SK-N-SH (cell line): ENCODE measurements around the gene CHCHD2. TPM values are rescaled to one million over a fixed set of nuclear protein-coding genes. Genes with fewer than 3 reads are reported as not detected.

Experiments
- CTCF ChIA-PET: fragments of 300-600, 350-600 bp; formaldehyde crosslinking; extraction: SDS; loops from one replicate; lab custom pipeline; 2021; lab: Yijun Ruan, JAX
- POLR2A ChIA-PET: fragments of 350-600 bp; sonication (Branson Sonifier 250); formaldehyde crosslinking; extraction: SDS; loops from one replicate; lab custom pipeline; 2020; ENCODE audit warnings: antibody characterized with exemption, inconsistent platforms; lab: Yijun Ruan, JAX
- DNase-seq: peaks from one replicate; pipeline ENCODE4 v3.0.0; 2012
- H2AFZ ChIP-seq: fragments of 200-600 bp; sonication (generic); 2 replicates; pipeline ENCODE4 v1.8.1; 2016; ENCODE audit warnings: antibody characterized with exemption, mild to moderate bottlenecking, low read depth
- H3F3A ChIP-seq: fragments of 200-600 bp; sonication (generic); replicated peaks from 2 replicates; pipeline ENCODE3; 2016; ENCODE audit warnings: antibody characterized with exemption, mild to moderate bottlenecking; ENCODE audit not compliant: insufficient read depth
- H3K27ac ChIP-seq, 2 experiments: fragments of 200-500 bp in 1 of 2; fragments of 200-600 bp in 1 of 2; sonication (Bioruptor generic) in 1 of 2; sonication (generic), shearing (Covaris generic) in 1 of 2; 2 replicates each; pipeline versions ENCODE4 v1.5.1 to v1.6.1; 2014 to 2016; ENCODE audit warnings: low read depth in 2 of 2, inconsistent platforms in 1 of 2, low read length in 1 of 2, mild to moderate bottlenecking in 1 of 2, mixed read lengths in 1 of 2
- H3K27me3 ChIP-seq: fragments of 200-600 bp; sonication (generic), shearing (Covaris generic); 2 replicates; pipeline ENCODE4 v1.6.1; 2016; ENCODE audit warnings: mixed run types; ENCODE audit not compliant: insufficient read depth
- H3K36me3 ChIP-seq, 2 experiments: fragments of 200-500 bp in 1 of 2; fragments of 200-600 bp in 1 of 2; sonication (Bioruptor generic) in 1 of 2; sonication (generic) in 1 of 2; replicated peaks in 1 of 2; 2 replicates each; pipeline versions ENCODE3 to v1.5.1; 2014 to 2016; ENCODE audit warnings: low read length in 1 of 2, mild to moderate bottlenecking in 1 of 2; ENCODE audit not compliant: insufficient read depth in 2 of 2, control insufficient read depth in 1 of 2
- H3K4me1 ChIP-seq, 2 experiments: fragments of 200-500 bp in 1 of 2; fragments of 200-600 bp in 1 of 2; sonication (Bioruptor generic) in 1 of 2; sonication (generic), shearing (Covaris generic) in 1 of 2; 2 replicates each; pipeline versions ENCODE4 v1.5.1 to v1.6.1; 2014 to 2016; ENCODE audit warnings: low read depth in 1 of 2, low read length in 1 of 2, mixed run types in 1 of 2; ENCODE audit not compliant: insufficient read depth in 2 of 2, control insufficient read depth in 1 of 2
- H3K4me2 ChIP-seq: fragments of 200-600 bp; sonication (generic), shearing (Covaris generic); 2 replicates; pipeline ENCODE4 v1.6.1; 2017; ENCODE audit warnings: mixed run types
- H3K4me3 ChIP-seq, 2 experiments: fragments of 200-500 bp in 1 of 2; fragments of 200-600 bp in 1 of 2; sonication (Bioruptor generic) in 1 of 2; sonication (generic), shearing (Covaris generic) in 1 of 2; 2 replicates each; pipeline versions ENCODE4 v1.5.1 to v1.8.1; 2014 to 2016; ENCODE audit warnings: low read depth in 2 of 2, inconsistent platforms in 1 of 2, low read length in 1 of 2, mild to moderate bottlenecking in 1 of 2, mixed read lengths in 1 of 2, moderate library complexity in 1 of 2
- H3K79me2 ChIP-seq: fragments of 200-600 bp; sonication (generic); 2 replicates; pipeline ENCODE4 v1.8.1; 2017; ENCODE audit warnings: mild to moderate bottlenecking; ENCODE audit not compliant: insufficient read depth
- H3K9ac ChIP-seq: fragments of 200-600 bp; sonication (generic); 2 replicates; pipeline ENCODE4 v1.6.1; 2017; ENCODE audit warnings: mixed run types
- H3K9me2 ChIP-seq: fragments of 200-600 bp; sonication (generic); 2 replicates; pipeline ENCODE4 v1.6.1; 2017; ENCODE audit warnings: mixed run types
- H3K9me3 ChIP-seq: fragments of 200-600 bp; sonication (generic); 2 replicates; pipeline ENCODE4 v1.6.1; 2017; ENCODE audit warnings: mixed run types, mild to moderate bottlenecking, moderate library complexity
- H4K20me1 ChIP-seq: fragments of 200-600 bp; sonication (generic); 2 replicates; pipeline ENCODE4 v1.6.1; 2017; ENCODE audit warnings: mild to moderate bottlenecking, mixed run types; ENCODE audit not compliant: insufficient read depth
- ELF1 ChIP-seq: IDR thresholded peaks from 2 replicates; pipeline ENCODE4 v1.4.0; 2012
- EZH2phosphoT487 ChIP-seq: fragments of 200-600 bp; sonication (generic); IDR thresholded peaks from 2 replicates; pipeline ENCODE4 v1.6.1; 2017; ENCODE audit warnings: low read depth, mixed run types, mild to moderate bottlenecking, antibody characterized with exemption, moderate library complexity, borderline replicate concordance
- FOSL2 ChIP-seq: IDR thresholded peaks from 2 replicates; pipeline ENCODE4 v1.4.0; 2012; ENCODE audit warnings: low read depth, mild to moderate bottlenecking, moderate library complexity, borderline replicate concordance
- GATA2 ChIP-seq: sonication (generic); formaldehyde crosslinking; IDR thresholded peaks from 2 replicates; pipeline ENCODE4 v1.5.0; 2020; ENCODE audit warnings: mild to moderate bottlenecking, missing genetic modification reagents
- IRF3 ChIP-seq: fragments of 150-350 bp; IDR thresholded peaks from 2 replicates; pipeline ENCODE4 v1.6.1; 2016; ENCODE audit warnings: mild to moderate bottlenecking, low read depth, low read length
- PBX3 ChIP-seq: IDR thresholded peaks from 2 replicates; pipeline ENCODE4; 2012
- POLR2AphosphoS5 ChIP-seq: IDR thresholded peaks from 2 replicates; pipeline ENCODE4 v1.6.1; 2012; ENCODE audit warnings: low read depth, low read length
- RAD21 ChIP-seq: IDR thresholded peaks from 2 replicates; pipeline ENCODE4 v1.6.1; 2012; ENCODE audit warnings: mild to moderate bottlenecking, low read length
- RCOR1 ChIP-seq: fragments of 150-350 bp; IDR thresholded peaks from 2 replicates; pipeline ENCODE4 v1.6.1; 2017; ENCODE audit warnings: antibody characterized with exemption, low read length
- RFX5 ChIP-seq: IDR thresholded peaks from 2 replicates; pipeline ENCODE4 v1.6.1; 2012; ENCODE audit warnings: mild to moderate bottlenecking, improper control_type of control experiment, low read length
- TAF1 ChIP-seq: IDR thresholded peaks from 2 replicates; pipeline ENCODE4 v1.6.1; 2012; ENCODE audit warnings: low read depth, mild to moderate bottlenecking, low read length, moderate library complexity, borderline replicate concordance
- TCF12 ChIP-seq: IDR thresholded peaks from 2 replicates; pipeline ENCODE4 v1.4.0; 2012
- YY1 ChIP-seq: IDR thresholded peaks from 2 replicates; pipeline ENCODE4 v1.4.0; 2012; ENCODE audit warnings: low read depth, mild to moderate bottlenecking
- WGBS: methylation state at CpG from one replicate; pipeline ENCODE4 v1.1.6; 2017; ENCODE audit warnings: low lambda C conversion rate; 5-methylcytosine and 5-hydroxymethylcytosine counted together
- polyA plus RNA-seq, 3 experiments: library from polyadenylated mRNA; depleted of rRNA; stranded (reverse); fragments of >200 nt; gene quantifications; 2 replicates each; pipeline ENCODE4 v1.2.3, GENCODE V29; 2012

Gene CHCHD2
- polyA plus RNA-seq, 1 of the 3 experiments (the other 2 are of a cell fraction) = 500 TPM

GRCh38 chr7:56091591-56091990 lies 14.7 kb downstream of the CHCHD2 start:
- ChIA-PET POLR2A (no interaction called here), CTCF (interaction anchor here (2.8 to 4.7 kb wide), 2 partner anchors 9 to 13 kb away, joined by 13 to 30 read pairs; no protein-coding TSS in a partner anchor)
- Histone ChIP-seq H2AFZ (no peak overlapping the region), H3K4me1 (peaks cover 0 to 13% of the 10 kb centered on the region in 2 experiments; a peak in 2 of 4 replicates), H3K27ac (peak overlapping the region; percentile 13 to 25; a peak in 1 of 4 replicates), H3K9ac (no peak overlapping the region), H3K9me3 (no peaks in the 10 kb centered on the region), H3K4me3 (no peak overlapping the region), H3F3A (peaks cover 13% of the 10 kb centered on the region), H4K20me1 (no peaks in the 10 kb centered on the region), H3K27me3 (no peaks in the 10 kb centered on the region), H3K79me2 (no peaks in the 10 kb centered on the region), H3K4me2 (no peak overlapping the region), H3K9me2 (no peaks in the 10 kb centered on the region), H3K36me3 (peaks cover 2 to 14% of the 10 kb centered on the region in 2 experiments)
- DNase-seq = no peak
- 95% methylated on average over 2 of the region's 3 CpGs for WGBS
- TF ChIP-seq FOSL2 (no peak), RFX5 (no peak)

- Histone ChIP-seq H3K9me2 (no peaks in the 10 kb centered on the region), H2AFZ (no peak overlapping the region), H3K4me3 (no peak overlapping the region), H3K4me1 (peaks cover 0 to 19% of the 10 kb centered on the region in 2 experiments; a peak in 1 of 4 replicates), H3K4me2 (no peak overlapping the region), H4K20me1 (no peaks in the 10 kb centered on the region), H3K36me3 (peaks cover 2 to 14% of the 10 kb centered on the region in 2 experiments), H3K27ac (no peak overlapping the region), H3K27me3 (no peaks in the 10 kb centered on the region), H3K9me3 (no peaks in the 10 kb centered on the region), H3K9ac (no peak overlapping the region), H3F3A (peaks cover 5% of the 10 kb centered on the region), H3K79me2 (no peaks in the 10 kb centered on the region)
- ChIA-PET CTCF (interaction anchor here (1.2 to 1.4 kb wide), 2 partner anchors 8 to 13 kb away, joined by 5 to 7 read pairs; no protein-coding TSS in a partner anchor), POLR2A (interaction anchor here (1.1 kb wide), 1 partner anchor 19 kb away, joined by 5 read pairs; the partner anchor contains the start of gene CHCHD2)
- TF ChIP-seq RAD21 = no peak
- no peak for TF ChIP-seq GATA2
- TF ChIP-seq EZH2phosphoT487 = no peak
- no peak for TF ChIP-seq PBX3
- no peak for TF ChIP-seq POLR2AphosphoS5
- TF ChIP-seq TCF12 = no peak
- TF ChIP-seq ELF1 = no peak
- TF ChIP-seq IRF3 = no peak
- no peak for TF ChIP-seq TAF1
- TF ChIP-seq RCOR1 = no peak
- TF ChIP-seq YY1 = no peak
- 93% methylated on average over 14 of the region's 16 CpGs for WGBS
- DNase-seq = no peak
These were observed 18.8 kb downstream of the CHCHD2 start for GRCh38 chr7:56087445-56087844.
